Fibroblast of the aortic adventitia (primary cell): ENCODE measurements around the gene TBL1XR1. TPM values are rescaled to one million over a fixed set of nuclear protein-coding genes. Genes with fewer than 3 reads are reported as not detected.
"Not testable (repeated sequence)": the region's sequence is repeated elsewhere in the genome, so short reads cannot be mapped to it uniquely, and the experiment has no call there.

Experiments used
- DNase-seq: peaks from one replicate; pipeline ENCODE4 v3.0.0-alpha.2; 2010; ENCODE audit warnings: low read depth
- H3K4me3 ChIP-seq: 2 replicates; pipeline ENCODE4 v1.5.1; 2011; ENCODE audit warnings: low read depth, mild to moderate bottlenecking, control low read depth, low read length, moderate library complexity
- total RNA-seq: library from RNA; depleted of rRNA; stranded (reverse); fragments of >200 nt; gene quantifications from 2 replicates; pipeline ENCODE4 v1.2.3, GENCODE V29; 2012; ENCODE audit warnings: low replicate concordance
- TF ChIP-seq, protein P1 (sequence below): IDR thresholded peaks from 2 replicates; pipeline ENCODE4 v1.5.1; 2011; ENCODE audit warnings: mild to moderate bottlenecking, low read length, control low read depth, inconsistent platforms; ENCODE audit not compliant: insufficient read depth

TBL1XR1 gene
- total RNA-seq, 1 donor: 171 TPM

DNA sequence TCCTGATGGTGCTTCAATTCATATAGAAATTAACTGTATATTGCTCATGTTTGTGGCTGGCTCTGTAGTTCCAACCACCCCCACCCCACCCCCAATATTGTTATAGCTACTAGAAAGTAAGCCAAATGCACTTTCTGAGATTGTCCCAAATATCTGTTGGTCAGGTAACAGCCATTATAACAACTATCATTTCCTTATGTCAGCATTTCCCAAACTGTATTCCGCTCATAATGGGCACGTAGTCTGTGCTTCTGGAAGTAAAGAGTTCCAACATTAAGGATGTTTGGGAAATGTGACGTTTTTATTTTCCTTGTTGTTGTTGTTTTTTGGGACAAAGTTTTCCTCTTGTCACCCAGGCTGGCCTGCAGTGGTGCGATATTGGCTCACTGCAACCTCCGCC lies 12.2 kb upstream of the TBL1XR1 start:
- DNase-seq: no peak
- no peak overlapping the region for H3K4me3 ChIP-seq
- TF ChIP-seq, protein P1, sequence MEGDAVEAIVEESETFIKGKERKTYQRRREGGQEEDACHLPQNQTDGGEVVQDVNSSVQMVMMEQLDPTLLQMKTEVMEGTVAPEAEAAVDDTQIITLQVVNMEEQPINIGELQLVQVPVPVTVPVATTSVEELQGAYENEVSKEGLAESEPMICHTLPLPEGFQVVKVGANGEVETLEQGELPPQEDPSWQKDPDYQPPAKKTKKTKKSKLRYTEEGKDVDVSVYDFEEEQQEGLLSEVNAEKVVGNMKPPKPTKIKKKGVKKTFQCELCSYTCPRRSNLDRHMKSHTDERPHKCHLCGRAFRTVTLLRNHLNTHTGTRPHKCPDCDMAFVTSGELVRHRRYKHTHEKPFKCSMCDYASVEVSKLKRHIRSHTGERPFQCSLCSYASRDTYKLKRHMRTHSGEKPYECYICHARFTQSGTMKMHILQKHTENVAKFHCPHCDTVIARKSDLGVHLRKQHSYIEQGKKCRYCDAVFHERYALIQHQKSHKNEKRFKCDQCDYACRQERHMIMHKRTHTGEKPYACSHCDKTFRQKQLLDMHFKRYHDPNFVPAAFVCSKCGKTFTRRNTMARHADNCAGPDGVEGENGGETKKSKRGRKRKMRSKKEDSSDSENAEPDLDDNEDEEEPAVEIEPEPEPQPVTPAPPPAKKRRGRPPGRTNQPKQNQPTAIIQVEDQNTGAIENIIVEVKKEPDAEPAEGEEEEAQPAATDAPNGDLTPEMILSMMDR: no peak

DNA sequence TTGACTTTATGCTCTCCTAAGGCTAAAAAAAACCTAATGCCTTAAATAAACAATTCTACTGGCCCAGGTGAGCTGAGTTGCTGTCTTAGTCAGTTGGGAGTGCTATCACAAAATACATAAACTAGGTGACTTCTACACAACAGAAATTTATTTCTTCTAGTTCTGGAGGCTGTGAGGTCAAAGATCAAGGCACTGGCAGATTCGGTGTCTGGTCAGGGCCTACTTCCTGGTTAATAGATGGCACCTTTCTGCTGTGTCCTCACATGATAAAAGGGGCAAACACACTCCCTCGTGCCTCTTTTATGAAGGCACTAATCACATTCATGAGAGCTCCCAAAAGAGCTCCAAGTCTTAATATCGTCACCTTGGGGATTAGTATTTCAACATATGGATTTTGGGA lies 11.5 kb upstream of the TBL1XR1 start:
- no peak for DNase-seq
- TF ChIP-seq, protein P1: no peak
- H3K4me3 ChIP-seq: no peak overlapping the region

DNA sequence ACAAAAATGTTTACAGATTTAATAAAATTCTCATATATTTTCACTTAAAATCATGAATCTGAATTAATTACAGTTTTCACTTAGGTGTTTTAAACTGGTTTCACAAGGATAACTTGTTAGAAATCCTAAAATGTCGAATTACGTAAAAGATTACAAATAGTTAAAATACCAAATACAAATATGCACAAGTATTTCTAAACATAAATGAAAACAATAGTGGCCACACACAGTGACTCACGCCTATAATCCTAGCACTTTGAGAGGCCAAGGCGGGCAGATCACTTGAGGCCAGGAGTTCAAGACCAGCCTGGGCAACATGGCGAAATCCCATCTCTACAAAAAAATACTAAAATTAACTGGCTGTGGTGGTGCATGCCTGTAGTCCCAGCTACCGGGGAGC lies 10.9 kb upstream of the TBL1XR1 start:
- DNase-seq: no peak
- H3K4me3 ChIP-seq: no peak overlapping the region
- TF ChIP-seq, protein P1: no peak

DNA sequence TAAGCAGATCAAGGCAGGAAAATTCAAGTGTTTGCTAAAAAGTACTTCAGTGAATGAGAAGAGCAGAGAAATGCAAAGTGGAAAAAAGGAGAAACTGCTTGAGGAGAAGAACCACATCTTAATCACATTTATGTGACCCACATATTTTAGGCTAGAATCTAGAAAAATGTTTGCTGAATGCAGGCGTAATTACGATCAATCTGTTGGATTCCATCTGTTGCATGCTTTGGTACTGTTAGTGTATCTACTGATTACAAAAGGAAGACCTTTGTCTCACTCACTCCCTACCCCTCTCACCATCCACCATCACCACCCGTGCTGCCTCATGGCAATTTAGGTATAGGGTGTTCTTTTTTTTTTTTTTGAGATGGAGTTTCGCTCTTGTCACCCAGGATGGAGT lies 9.7 kb upstream of the TBL1XR1 start:
- DNase-seq: no peak
- no peak overlapping the region for H3K4me3 ChIP-seq

DNA sequence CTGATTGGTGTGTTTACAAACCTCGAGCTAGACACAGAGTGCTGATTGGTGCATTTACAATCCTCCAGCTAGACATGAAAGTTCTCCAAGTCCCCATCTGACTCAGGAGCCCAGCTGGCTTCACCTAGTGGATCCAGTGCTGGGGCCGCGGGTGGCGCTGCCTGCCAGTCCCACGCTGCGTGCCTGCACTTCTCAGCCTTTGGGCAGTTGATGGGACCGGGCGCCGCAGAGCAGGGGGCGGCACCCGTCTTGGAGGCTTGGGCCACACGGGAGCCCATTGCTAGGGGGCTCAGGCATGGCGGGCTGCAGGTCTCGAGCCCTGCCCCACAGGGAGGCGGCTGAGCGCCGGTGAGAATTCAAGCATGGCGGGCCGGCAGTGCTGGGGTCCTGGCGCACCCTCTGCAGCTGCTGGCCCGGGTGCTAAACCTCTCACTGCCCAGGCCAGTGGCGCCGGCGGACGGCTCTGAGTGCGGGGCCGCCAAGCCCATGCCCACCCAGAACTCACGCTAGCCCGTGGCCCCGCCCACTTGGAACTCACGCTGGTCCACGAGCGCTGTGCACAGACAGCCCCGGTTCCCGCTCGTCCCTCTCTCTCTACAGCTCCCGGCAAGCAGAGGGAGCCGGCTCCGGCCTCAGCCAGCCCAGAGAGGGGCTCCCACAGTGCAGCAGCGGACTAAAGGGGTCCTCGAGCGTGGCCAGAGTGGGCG lies 6.6 kb upstream of the TBL1XR1 start:
- TF ChIP-seq, protein P1: no peak
- no peak overlapping the region for H3K4me3 ChIP-seq
- no peak for DNase-seq

More for the DNA sequence above, 9.7 kb upstream of the TBL1XR1 start:
- TF ChIP-seq, protein P1: no peak

DNA sequence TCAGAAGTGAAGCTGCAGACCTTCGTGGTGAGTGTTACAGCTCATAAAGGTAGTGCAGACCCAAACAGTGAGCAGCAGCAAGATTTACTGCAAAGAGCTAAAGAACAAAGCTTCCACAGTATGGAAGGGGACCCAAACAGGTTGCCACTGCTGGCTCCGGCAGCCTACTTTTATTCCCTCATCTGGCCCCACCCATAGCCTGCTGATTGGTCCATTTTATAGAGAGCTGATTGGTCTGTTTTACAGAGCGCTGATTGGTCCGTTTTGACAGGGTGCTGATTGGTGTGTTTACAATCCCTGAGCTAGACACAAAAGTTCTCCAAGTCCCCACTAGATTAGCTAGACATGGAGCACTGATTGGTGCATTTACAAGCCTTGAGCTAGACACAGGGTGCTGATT lies 5.7 kb upstream of the TBL1XR1 start:
- H3K4me3 ChIP-seq, DNase-seq: not testable (repeated sequence)

DNA sequence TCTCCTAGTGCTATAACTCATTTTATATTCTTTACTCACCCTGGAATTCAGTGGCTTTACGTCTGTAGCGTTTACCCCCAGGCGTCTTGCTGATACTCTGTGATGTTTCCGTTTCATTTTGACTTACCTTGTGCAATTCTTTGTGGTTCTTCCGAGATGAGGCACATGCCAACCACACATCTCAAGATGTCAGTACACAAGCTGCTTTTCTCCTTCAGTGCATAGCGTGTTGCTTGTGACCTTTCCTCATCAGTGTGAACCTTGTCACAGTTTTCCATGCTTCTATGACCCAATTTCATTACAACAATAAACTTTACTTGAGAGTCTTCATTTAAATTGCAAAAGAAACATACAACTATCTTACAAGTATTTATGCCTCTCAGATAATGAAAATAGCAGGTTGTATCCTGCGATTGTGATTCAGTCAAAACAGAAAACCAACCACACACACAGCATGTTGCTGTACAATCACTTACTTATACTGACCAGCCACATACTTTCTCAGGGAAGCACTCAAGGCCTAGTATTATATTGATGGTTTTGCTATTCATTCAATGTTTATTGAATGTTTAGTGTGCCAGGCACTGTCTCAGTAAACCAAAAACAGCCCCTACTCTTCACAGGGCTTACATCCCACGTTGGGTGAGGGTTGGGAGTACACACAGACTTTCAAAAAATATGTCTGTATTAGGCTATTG lies 4.6 kb upstream of the TBL1XR1 start:
- DNase-seq: no peak
- TF ChIP-seq, protein P1: no peak

More for the DNA sequence above, 4.6 kb upstream of the TBL1XR1 start:
- H3K4me3 ChIP-seq: no peak overlapping the region
